H1 (cell line): ENCODE data around the gene YOD1. TPM values are rescaled to one million over a fixed set of nuclear protein-coding genes. Genes with fewer than 3 reads are reported as not detected.

ENCODE experiments used
- CTCF ChIA-PET: fragments of 300-600 bp; sonication (Branson Sonifier 250); formaldehyde crosslinking; loops from one replicate; lab custom pipeline; 2021; ENCODE audit not compliant: partially characterized antibody; lab: Charles Lee
- POLR2A ChIA-PET: fragments of 300-600 bp; sonication (Branson Sonifier 250); formaldehyde crosslinking; loops from one replicate; lab custom pipeline; 2021; ENCODE audit warnings: inconsistent platforms; ENCODE audit not compliant: partially characterized antibody; lab: Charles Lee
- DNase-seq, 2 experiments: peaks; one replicate each; pipeline versions ENCODE4 v3.0.0 to v3.0.0-alpha.2; 2010 to 2022; ENCODE audit warnings: low spot score in 2 of 2, low read depth in 1 of 2, mixed read lengths in 1 of 2
- FAIRE-seq: peaks from 2 replicates; lab custom pipeline; 2011; peaks lifted over from hg19 to GRCh38; lab: Jason Lieb, UNC
- H2AFZ ChIP-seq: 2 replicates; pipeline ENCODE4 v1.8.1; 2012; ENCODE audit warnings: low read length, inconsistent platforms
- H2AK5ac ChIP-seq: 2 replicates; pipeline ENCODE4 v1.6.1; 2013; ENCODE audit warnings: low read depth, low read length
- H2BK120ac ChIP-seq: replicated peaks from 2 replicates; pipeline ENCODE3; 2013; ENCODE audit warnings: low read depth, low read length, inconsistent platforms
- H2BK12ac ChIP-seq: 2 replicates; pipeline ENCODE4 v1.6.1; 2013; ENCODE audit warnings: low read depth, low read length
- H2BK15ac ChIP-seq: 2 replicates; pipeline ENCODE4 v1.6.1; 2013; ENCODE audit warnings: low read length
- H2BK20ac ChIP-seq: 2 replicates; pipeline ENCODE4 v1.6.1; 2013; ENCODE audit warnings: low read length
- H2BK5ac ChIP-seq: 2 replicates; pipeline ENCODE4 v1.6.1; 2013; ENCODE audit warnings: low read depth, low read length
- H3K14ac ChIP-seq: 2 replicates; pipeline ENCODE4 v1.6.1; 2013; ENCODE audit warnings: inconsistent platforms; ENCODE audit not compliant: insufficient read length
- H3K18ac ChIP-seq: 2 replicates; pipeline ENCODE4 v1.6.1; 2013; ENCODE audit warnings: low read length; ENCODE audit errors: extremely low read depth
- H3K23ac ChIP-seq: 2 replicates; pipeline ENCODE4 v1.6.1; 2013; ENCODE audit warnings: inconsistent platforms; ENCODE audit not compliant: insufficient read length
- H3K23me2 ChIP-seq: 2 replicates; pipeline ENCODE4 v1.6.1; 2013; ENCODE audit warnings: low read depth, low read length
- H3K27ac ChIP-seq: 2 replicates; pipeline ENCODE4 v1.6.1; 2011; ENCODE audit warnings: low read depth, low read length, inconsistent platforms
- H3K27me3 ChIP-seq, 4 experiments: replicated peaks in 1 of 4; 1 replicate in 1 of 4; 2 replicates in 3 of 4; pipeline versions ENCODE4 v1.6.1 to v1.8.1; 2011 to 2013; ENCODE audit warnings: low read length in 3 of 4, mild to moderate bottlenecking in 3 of 4, inconsistent platforms in 2 of 4, mixed read lengths in 2 of 4, moderate library complexity in 1 of 4; ENCODE audit not compliant: control insufficient read depth in 3 of 4, insufficient read depth in 3 of 4; ENCODE audit errors: extremely low read depth in 1 of 4
- H3K36me3 ChIP-seq, 4 experiments: 2 replicates each; pipeline versions ENCODE4 v1.6.1 to v1.8.1; 2011 to 2013; ENCODE audit warnings: mild to moderate bottlenecking in 4 of 4, low read length in 3 of 4, moderate library complexity in 2 of 4, control low read depth in 1 of 4, inconsistent platforms in 1 of 4; ENCODE audit not compliant: insufficient read depth in 4 of 4, control insufficient read depth in 2 of 4
- H3K4ac ChIP-seq: replicated peaks from 2 replicates; pipeline ENCODE3; 2013; ENCODE audit warnings: low read length, low read depth, mixed read lengths, inconsistent platforms; ENCODE audit not compliant: insufficient read length
- H3K4me1 ChIP-seq, 4 experiments: replicated peaks in 1 of 4; 1 replicate in 1 of 4; 2 replicates in 3 of 4; pipeline versions ENCODE4 v1.6.1 to v1.8.1; 2011 to 2013; ENCODE audit warnings: low read length in 3 of 4, inconsistent platforms in 2 of 4, mixed read lengths in 1 of 4; ENCODE audit not compliant: insufficient read depth in 4 of 4, control insufficient read depth in 3 of 4
- H3K4me2 ChIP-seq, 2 experiments: 2 replicates each; pipeline versions ENCODE4 v1.6.1 to v1.8.1; 2011 to 2013; ENCODE audit warnings: low read depth in 2 of 2, low read length in 2 of 2, control low read depth in 1 of 2, inconsistent platforms in 1 of 2, mild to moderate bottlenecking in 1 of 2; ENCODE audit not compliant: insufficient read depth in 1 of 2
- H3K4me3 ChIP-seq, 4 experiments: fragments of 200-600, 300-600 bp in 1 of 4; sonication (generic), shearing (Covaris generic), sonication (Bioruptor Twin) in 1 of 4; 2 replicates each; pipeline versions ENCODE4 v1.5.1 to v1.8.1; 2011 to 2016; ENCODE audit warnings: low read length in 4 of 4, low read depth in 3 of 4, control low read depth in 2 of 4, inconsistent platforms in 2 of 4, mild to moderate bottlenecking in 2 of 4, mixed read lengths in 1 of 4, moderate library complexity in 1 of 4; ENCODE audit not compliant: insufficient read depth in 2 of 4; ENCODE audit errors: extremely low read depth in 1 of 4
- H3K56ac ChIP-seq: replicated peaks from 2 replicates; pipeline ENCODE3; 2013; ENCODE audit warnings: low read depth, mild to moderate bottlenecking, mixed read lengths, low read length, inconsistent platforms; ENCODE audit not compliant: insufficient read length
- H3K79me1 ChIP-seq: 2 replicates; pipeline ENCODE4 v1.6.1; 2013; ENCODE audit warnings: low read depth, low read length, control low read depth
- H3K79me2 ChIP-seq, 2 experiments: 2 replicates each; pipeline versions ENCODE4 v1.6.1 to v1.8.1; 2012 to 2013; ENCODE audit warnings: low read length in 2 of 2, mild to moderate bottlenecking in 2 of 2, inconsistent platforms in 1 of 2; ENCODE audit not compliant: insufficient read depth in 2 of 2, control insufficient read depth in 1 of 2
- H3K9ac ChIP-seq, 4 experiments: replicated peaks in 1 of 4; 1 replicate in 1 of 4; 2 replicates in 3 of 4; pipeline versions ENCODE4 v1.6.1 to v1.8.1; 2011 to 2013; ENCODE audit warnings: low read depth in 3 of 4, low read length in 3 of 4, control low read depth in 2 of 4, mild to moderate bottlenecking in 2 of 4, moderate library complexity in 2 of 4, inconsistent platforms in 1 of 4; ENCODE audit errors: extremely low read depth in 1 of 4
- H3K9me3 ChIP-seq, 2 experiments: 2 replicates each; pipeline versions ENCODE4 v1.6.1 to v1.8.1; 2012 to 2013; ENCODE audit warnings: mild to moderate bottlenecking in 2 of 2, moderate library complexity in 2 of 2, control low read depth in 1 of 2, inconsistent platforms in 1 of 2, low read depth in 1 of 2, low read length in 1 of 2, mixed read lengths in 1 of 2; ENCODE audit not compliant: insufficient read depth in 2 of 2
- H4K20me1 ChIP-seq, 2 experiments: replicated peaks in 1 of 2; 2 replicates each; pipeline versions ENCODE3 to v1.8.1; 2011 to 2013; ENCODE audit warnings: inconsistent platforms in 2 of 2, low read length in 2 of 2, mild to moderate bottlenecking in 1 of 2; ENCODE audit not compliant: insufficient read depth in 2 of 2, control insufficient read depth in 1 of 2
- H4K5ac ChIP-seq: 2 replicates; pipeline ENCODE4 v1.6.1; 2013; ENCODE audit warnings: low read length, low read depth, mixed read lengths, inconsistent platforms; ENCODE audit not compliant: insufficient read length
- H4K8ac ChIP-seq: 2 replicates; pipeline ENCODE4 v1.8.0; 2013; ENCODE audit warnings: mild to moderate bottlenecking, moderate library complexity, low read length, inconsistent platforms; ENCODE audit not compliant: insufficient read depth; ENCODE audit errors: extremely low read depth
- H4K91ac ChIP-seq: replicated peaks from 2 replicates; pipeline ENCODE3; 2013; ENCODE audit warnings: low read length, mixed read lengths, inconsistent platforms; ENCODE audit not compliant: insufficient read length
- SP4 ChIP-seq: IDR thresholded peaks from 2 replicates; pipeline ENCODE4 v1.6.1; 2012; ENCODE audit warnings: low read length, inconsistent platforms
- WGBS, 2 experiments: shearing (Covaris generic) in 1 of 2; methylation state at CpG; one replicate each; pipeline versions ENCODE4 v1.1.6 to v1.1.7; 2013 to 2015; ENCODE audit warnings: low lambda C conversion rate in 2 of 2, mixed read lengths in 2 of 2, inconsistent platforms in 1 of 2, low coverage in 1 of 2, missing lambda C conversion rate in 1 of 2; ENCODE audit not compliant: insufficient replicate concordance in 2 of 2, insufficient coverage in 1 of 2, insufficient read length in 1 of 2; ENCODE audit errors: extremely low coverage in 1 of 2, missing lambda C conversion rate in 1 of 2; 5-methylcytosine and 5-hydroxymethylcytosine counted together
- polyA plus RNA-seq, 7 experiments: library from polyadenylated mRNA; depleted of rRNA in 3 of 7; stranded (reverse) in 5 of 7; unstranded in 2 of 7; fragments of >200 nt in 5 of 7; fragments of 200-250 nt in 2 of 7; gene quantifications; 1 replicate in 5 of 7; 2 replicates in 1 of 7; 4 replicates in 1 of 7; pipeline versions ENCODE4 v1.2.1 to v1.2.3, GENCODE V29; 2011 to 2013; ENCODE audit warnings: missing spikeins in 2 of 7, mixed read lengths in 2 of 7
- total RNA-seq: library from RNA; stranded (reverse); fragmentation: NEBNext Ultra II Directional; extraction: Animal tissue kit (Norgen Biotek cat#: 25700); gene quantifications from 2 replicates; pipeline ENCODE4 v1.2.1, GENCODE V29; 2021

Gene YOD1
- total and polyA plus RNA-seq, 2 of the 8 experiments (the other 6 are each of a cell fraction or from before 2014, with no cell fraction given) = 1.9 to 11.8 TPM

- Histone ChIP-seq H3K4me1 (no peaks in the 10 kb centered on the region), H2BK5ac (no peak overlapping the region), H2AK5ac (no peak overlapping the region), H4K91ac (no peak overlapping the region), H3K79me2 (no peaks in the 10 kb centered on the region), H3K4ac (no peak overlapping the region), H3K4me2 (no peak overlapping the region), H3K79me1 (0 out of 2 replicates have a peak, but pooled peaks cover 2% of the 10 kb centered on the region), H2AFZ (no peak overlapping the region), H3K23me2 (no peaks in the 10 kb centered on the region), H3K18ac (no peak overlapping the region), H3K27me3 (no peaks in the 10 kb centered on the region), H4K20me1 (peaks cover 0 to 2% of the 10 kb centered on the region in 2 experiments), H3K27ac (no peak overlapping the region), H2BK20ac (no peak overlapping the region), H3K4me3 (no peak overlapping the region), H3K23ac (no peak overlapping the region), H3K14ac (no peak overlapping the region), H2BK12ac (no peak overlapping the region), H3K56ac (no peak overlapping the region), H3K9ac (no peak overlapping the region), H4K5ac (no peak overlapping the region), H3K36me3 (peaks cover 3 to 47% (median 27%) of the 10 kb centered on the region in 4 experiments), H2BK120ac (no peak overlapping the region), H3K9me3 (no peaks in the 10 kb centered on the region), H2BK15ac (no peak overlapping the region), H4K8ac (no peak overlapping the region)
- CTCF ChIA-PET = interaction anchor here (0.6 to 1.9 kb wide), 6 partner anchors 9 to 431 kb away, joined by 3 to 4 read pairs (median 3); partner anchors contain the start of gene PFKFB2
- no peak for FAIRE-seq
- 96% methylated on average over 3 of the region's 3 CpGs; no CpG with 5 or more reads in 1 of the 2 experiments for WGBS, 2 experiments
- no peak for TF ChIP-seq SP4
- POLR2A ChIA-PET = no interaction called here
- DNase-seq = no peak
These were observed 18.1 kb upstream of the YOD1 start for GRCh38 chr1:207069061-207069460.
